ENCODE measurements around the gene HTR3E. TPM values are rescaled to one million over a fixed set of nuclear protein-coding genes. Genes with fewer than 3 reads are reported as not detected.

The HTR3E gene
- total RNA-seq, 6 experiments from 2014 or later: not detected

DNA sequence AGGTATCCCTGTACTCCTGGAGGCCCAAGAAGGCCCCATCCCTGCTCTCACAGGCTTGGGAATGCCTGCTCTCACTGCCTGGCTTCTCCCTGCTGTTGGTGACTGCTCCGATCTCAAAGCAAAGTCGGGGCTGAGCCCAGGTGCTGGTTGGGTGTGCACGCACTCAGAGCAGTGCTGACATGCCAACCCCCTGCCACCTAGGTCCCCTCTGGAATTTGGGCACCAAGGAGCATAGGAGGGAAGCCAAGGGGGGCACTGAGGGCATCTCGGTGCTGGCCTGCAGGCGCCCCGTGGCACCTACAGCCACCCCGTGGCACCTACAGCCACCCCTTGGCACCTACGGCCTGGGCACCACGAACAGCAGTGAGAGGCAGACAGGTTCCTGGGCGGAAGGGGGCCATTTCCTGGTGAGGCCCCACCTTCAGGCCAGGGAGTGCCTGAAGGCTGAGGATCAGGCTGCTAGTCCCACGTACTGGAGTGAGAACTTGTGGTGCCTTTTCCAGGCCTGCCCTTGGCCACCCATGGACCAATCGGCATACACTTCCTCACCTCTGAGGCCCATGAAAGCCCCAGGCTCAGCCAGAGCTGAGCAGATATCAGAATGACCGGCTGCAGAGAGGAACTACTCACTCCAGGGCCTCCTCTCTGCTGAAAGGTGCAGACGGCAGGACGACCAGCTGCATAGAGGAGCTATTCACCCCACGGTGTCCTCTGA, 15.6 kb upstream of the HTR3E start:
- no peak overlapping the region for H3K4me3 ChIP-seq
- DNase-seq (no peak), ATAC-seq (no peak)
- TF ChIP-seq, protein P1, sequence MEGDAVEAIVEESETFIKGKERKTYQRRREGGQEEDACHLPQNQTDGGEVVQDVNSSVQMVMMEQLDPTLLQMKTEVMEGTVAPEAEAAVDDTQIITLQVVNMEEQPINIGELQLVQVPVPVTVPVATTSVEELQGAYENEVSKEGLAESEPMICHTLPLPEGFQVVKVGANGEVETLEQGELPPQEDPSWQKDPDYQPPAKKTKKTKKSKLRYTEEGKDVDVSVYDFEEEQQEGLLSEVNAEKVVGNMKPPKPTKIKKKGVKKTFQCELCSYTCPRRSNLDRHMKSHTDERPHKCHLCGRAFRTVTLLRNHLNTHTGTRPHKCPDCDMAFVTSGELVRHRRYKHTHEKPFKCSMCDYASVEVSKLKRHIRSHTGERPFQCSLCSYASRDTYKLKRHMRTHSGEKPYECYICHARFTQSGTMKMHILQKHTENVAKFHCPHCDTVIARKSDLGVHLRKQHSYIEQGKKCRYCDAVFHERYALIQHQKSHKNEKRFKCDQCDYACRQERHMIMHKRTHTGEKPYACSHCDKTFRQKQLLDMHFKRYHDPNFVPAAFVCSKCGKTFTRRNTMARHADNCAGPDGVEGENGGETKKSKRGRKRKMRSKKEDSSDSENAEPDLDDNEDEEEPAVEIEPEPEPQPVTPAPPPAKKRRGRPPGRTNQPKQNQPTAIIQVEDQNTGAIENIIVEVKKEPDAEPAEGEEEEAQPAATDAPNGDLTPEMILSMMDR (IDR thresholded peaks at IDR 0.05): no peak
- no peak for TF ChIP-seq POLR2A (IDR thresholded peaks at IDR 0.05)
- H3K9me3 ChIP-seq: no peaks in the 10 kb centered on the region
- intact Hi-C loops (cut with DNase I): no loop called here
- H3K36me3 ChIP-seq: no peaks in the 10 kb centered on the region
- no peaks in the 10 kb centered on the region for H3K4me1 ChIP-seq
- no peaks in the 10 kb centered on the region for H3K27me3 ChIP-seq
- no peak overlapping the region for H3K27ac ChIP-seq
- 20% methylated on average over 1 of the region's 16 CpGs for WGBS (ENCODE audit: insufficient coverage, low coverage, low lambda C conversion rate, missing lambda C conversion rate)

DNA sequence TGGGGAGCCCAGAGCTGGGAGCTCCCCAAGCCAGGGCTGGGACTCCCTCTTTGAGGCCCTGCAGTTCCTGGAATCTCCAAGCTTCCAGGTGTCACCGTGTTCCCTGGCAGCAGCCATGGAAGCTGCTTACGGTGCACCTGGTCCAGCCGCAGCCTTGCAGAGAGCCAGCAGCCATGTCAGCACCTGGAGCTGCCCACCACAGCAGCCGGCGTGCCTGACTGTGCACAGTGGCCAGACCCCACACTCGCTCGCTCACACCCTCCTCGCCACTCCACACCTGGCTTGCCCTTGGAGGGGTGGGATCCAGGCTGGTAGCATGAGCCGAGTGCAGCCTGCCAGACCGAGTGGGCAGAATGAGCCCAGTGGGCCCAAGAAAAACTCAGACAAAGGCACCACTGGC, 14.8 kb upstream of the HTR3E start:
- H3K9me3 ChIP-seq: no peaks in the 10 kb centered on the region
- H3K27ac ChIP-seq: no peak overlapping the region
- intact Hi-C loops (cut with DNase I): no loop called here
- H3K4me3 ChIP-seq: no peak overlapping the region
- 100% methylated on average over 2 of the region's 10 CpGs for WGBS (ENCODE audit: insufficient coverage, low coverage, low lambda C conversion rate, missing lambda C conversion rate)
- no peaks in the 10 kb centered on the region for H3K36me3 ChIP-seq
- TF ChIP-seq, protein P1 (IDR thresholded peaks at IDR 0.05): no peak
- no peak for TF ChIP-seq POLR2A (IDR thresholded peaks at IDR 0.05)
- DNase-seq: no peak
- ATAC-seq: no peak
- H3K4me1 ChIP-seq: no peaks in the 10 kb centered on the region
- H3K27me3 ChIP-seq: no peaks in the 10 kb centered on the region

DNA sequence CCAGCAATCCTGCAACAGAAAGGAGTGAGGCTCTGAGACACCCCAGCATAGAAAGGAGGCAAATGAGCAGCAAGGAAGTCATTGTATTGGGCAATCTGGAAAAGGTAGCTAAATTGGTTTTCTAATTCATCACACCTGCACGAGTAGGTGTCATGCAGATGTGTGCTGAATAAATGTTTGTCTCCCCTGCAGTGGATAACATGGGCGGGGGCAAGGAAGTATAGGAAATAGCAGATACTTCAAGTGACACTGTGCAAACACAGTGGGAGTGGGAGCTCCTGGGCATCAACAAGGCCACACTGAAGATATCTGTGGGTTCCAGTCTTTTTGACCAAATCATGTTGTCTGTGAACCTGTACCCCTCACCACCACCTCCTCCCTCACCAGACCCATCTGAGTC, 14.4 kb upstream of the HTR3E start:
- no peaks in the 10 kb centered on the region for H3K4me1 ChIP-seq
- WGBS (ENCODE audit: insufficient coverage, low coverage, low lambda C conversion rate, missing lambda C conversion rate): 42% methylated on average over 2 of the region's 2 CpGs
- H3K27ac ChIP-seq: no peak overlapping the region
- no peak overlapping the region for H3K4me3 ChIP-seq
- no peaks in the 10 kb centered on the region for H3K27me3 ChIP-seq
- TF ChIP-seq POLR2A (IDR thresholded peaks at IDR 0.05): no peak
- TF ChIP-seq, protein P1 (IDR thresholded peaks at IDR 0.05): no peak
- DNase-seq: no peak
- H3K9me3 ChIP-seq: no peaks in the 10 kb centered on the region
- no peak for ATAC-seq
- intact Hi-C loops (cut with DNase I): no loop called here
- H3K36me3 ChIP-seq: no peaks in the 10 kb centered on the region

DNA sequence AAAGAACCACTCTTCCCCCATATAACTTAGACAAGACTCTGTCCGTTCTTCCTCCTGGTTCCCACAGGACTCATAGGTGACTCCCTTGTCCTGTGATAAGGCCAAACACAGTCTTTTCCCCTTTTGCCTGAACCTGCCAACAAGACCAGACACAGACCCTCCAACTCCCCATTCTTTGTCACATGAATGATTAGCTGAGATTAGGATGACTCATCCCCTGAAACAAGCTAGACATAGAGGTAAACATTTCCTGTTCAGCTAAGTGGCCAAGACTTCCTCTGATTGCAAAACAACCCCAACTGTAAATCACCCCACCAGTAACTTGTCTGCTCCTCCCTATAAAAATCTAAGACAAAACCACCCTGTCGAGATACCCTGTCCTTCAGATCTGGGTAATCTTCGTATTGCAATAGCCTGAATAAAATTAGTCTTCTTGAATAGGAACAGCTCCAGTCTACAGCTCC, 11.4 kb upstream of the HTR3E start:
- Histone ChIP-seq H3K4me1 (no peaks in the 10 kb centered on the region), H3K4me3 (no peak overlapping the region), H3K9me3 (no peaks in the 10 kb centered on the region), H3K27me3 (no peaks in the 10 kb centered on the region), H3K27ac (no peak overlapping the region), H3K36me3 (no peaks in the 10 kb centered on the region)
- intact Hi-C loops (cut with DNase I): no loop called here
- TF ChIP-seq, protein P1 (IDR thresholded peaks at IDR 0.05): no peak
- TF ChIP-seq POLR2A (IDR thresholded peaks at IDR 0.05): no peak
- 35% methylated on average over 3 of the region's 3 CpGs for WGBS (ENCODE audit: insufficient coverage, low coverage, low lambda C conversion rate, missing lambda C conversion rate)
- DNase-seq (no peak), ATAC-seq (peak in 1 of 4 donors; percentile 52)
